ENCODE results near the gene SFTPB.

SFTPB gene

DNA sequence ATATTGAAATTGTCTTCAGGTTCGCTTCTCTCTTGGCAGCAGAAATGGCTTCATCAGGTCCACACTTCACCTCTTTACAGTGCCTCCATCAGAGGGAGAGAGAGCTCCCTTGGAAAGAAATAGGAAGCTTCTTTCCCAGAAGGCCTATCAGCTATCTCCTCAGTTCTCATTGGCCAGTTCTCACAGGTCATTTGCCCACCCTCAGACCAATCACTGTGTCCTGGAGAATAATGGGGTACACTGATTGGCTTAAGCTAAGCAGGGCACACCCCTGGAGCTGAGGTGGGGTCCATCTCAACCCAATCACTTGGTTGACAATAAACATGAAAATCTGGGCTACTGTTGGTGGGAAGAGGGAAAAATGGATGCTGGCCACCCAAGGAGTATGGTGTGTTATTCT is 31.3 kb upstream of the SFTPB start:
- TF ChIP-seq, protein P1, sequence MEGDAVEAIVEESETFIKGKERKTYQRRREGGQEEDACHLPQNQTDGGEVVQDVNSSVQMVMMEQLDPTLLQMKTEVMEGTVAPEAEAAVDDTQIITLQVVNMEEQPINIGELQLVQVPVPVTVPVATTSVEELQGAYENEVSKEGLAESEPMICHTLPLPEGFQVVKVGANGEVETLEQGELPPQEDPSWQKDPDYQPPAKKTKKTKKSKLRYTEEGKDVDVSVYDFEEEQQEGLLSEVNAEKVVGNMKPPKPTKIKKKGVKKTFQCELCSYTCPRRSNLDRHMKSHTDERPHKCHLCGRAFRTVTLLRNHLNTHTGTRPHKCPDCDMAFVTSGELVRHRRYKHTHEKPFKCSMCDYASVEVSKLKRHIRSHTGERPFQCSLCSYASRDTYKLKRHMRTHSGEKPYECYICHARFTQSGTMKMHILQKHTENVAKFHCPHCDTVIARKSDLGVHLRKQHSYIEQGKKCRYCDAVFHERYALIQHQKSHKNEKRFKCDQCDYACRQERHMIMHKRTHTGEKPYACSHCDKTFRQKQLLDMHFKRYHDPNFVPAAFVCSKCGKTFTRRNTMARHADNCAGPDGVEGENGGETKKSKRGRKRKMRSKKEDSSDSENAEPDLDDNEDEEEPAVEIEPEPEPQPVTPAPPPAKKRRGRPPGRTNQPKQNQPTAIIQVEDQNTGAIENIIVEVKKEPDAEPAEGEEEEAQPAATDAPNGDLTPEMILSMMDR (IDR thresholded peaks at IDR 0.05; ENCODE audit: extremely low read depth, missing control alignments), result no peak
- no peak for DNase-seq (ENCODE audit: low spot score)

DNA sequence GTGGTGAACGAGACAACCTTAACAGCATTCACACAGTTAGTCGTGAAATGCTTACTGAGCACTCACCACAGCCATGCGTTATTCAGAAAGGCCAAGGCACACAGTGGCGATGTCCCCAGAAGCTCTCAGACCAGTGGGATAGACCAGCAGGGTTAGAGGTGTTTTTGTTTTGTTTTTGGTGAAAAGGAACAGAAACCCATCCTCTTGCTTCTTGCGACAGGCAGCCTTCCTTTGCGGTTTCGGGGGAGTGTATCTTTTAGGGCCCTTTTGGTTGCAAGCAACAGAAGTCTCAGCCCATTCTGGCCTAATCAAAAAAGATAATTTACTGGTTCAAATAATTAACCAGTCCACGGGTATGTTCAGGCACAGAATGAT is 30.9 kb upstream of the SFTPB start:
- no peak for DNase-seq (ENCODE audit: low spot score)
- TF ChIP-seq, protein P1 (IDR thresholded peaks at IDR 0.05; ENCODE audit: extremely low read depth, missing control alignments), result no peak

DNA sequence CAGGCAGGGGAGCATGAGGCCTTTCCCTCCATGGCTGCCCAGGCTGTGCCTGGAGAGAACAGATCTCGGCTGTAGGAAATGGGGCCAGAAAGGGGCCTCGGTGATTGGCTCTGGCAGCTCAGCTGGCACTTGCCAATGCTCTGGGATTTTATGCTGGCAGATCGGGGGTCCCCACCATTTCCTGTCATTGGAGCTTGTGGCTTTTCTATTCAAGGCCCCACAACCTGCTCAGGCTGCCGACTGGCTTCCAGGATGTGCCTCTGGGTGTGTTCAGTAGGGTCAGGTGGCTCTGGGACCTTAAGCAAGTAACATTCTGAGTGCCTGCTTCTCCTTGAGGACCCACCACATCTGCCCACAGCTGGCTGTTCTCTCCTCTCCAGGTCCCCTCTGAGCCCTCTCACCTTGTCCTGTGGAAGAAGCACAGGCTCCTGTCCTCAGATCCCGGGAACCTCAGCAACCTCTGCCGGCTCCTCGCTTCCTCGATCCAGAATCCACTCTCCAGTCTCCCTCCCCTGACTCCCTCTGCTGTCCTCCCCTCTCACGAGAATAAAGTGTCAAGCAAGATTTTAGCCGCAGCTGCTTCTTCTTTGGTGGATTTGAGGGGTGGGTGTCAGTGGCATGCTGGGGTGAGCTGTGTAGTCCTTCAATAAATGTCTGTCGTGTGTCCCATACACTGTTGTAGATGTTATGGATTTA is 30.3 kb upstream of the SFTPB start:
- no peak for DNase-seq (ENCODE audit: low spot score)
- TF ChIP-seq, protein P1 (IDR thresholded peaks at IDR 0.05; ENCODE audit: extremely low read depth, missing control alignments), result no peak

DNA sequence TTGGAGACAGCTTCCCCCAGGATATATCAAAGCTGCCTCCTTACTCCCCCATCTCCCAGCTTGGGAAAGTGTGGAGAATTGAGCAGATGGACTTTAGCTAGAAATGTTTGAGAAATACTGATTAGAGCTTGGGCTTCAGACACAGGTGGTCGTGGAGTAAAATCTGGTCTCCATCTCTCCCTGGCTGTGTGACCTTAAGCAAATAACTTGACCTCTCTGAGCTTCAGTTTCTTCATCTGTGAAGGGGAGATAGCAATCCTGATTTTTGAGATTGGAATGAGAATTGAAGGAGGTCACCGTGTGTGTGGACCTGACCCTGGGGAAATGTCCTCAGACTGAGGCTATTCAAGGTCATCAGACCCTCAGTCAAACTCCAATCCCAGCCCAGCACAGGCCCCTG is 29.7 kb upstream of the SFTPB start:
- DNase-seq (ENCODE audit: low spot score), result no peak
- TF ChIP-seq, protein P1 (IDR thresholded peaks at IDR 0.05; ENCODE audit: extremely low read depth, missing control alignments), result no peak

DNA sequence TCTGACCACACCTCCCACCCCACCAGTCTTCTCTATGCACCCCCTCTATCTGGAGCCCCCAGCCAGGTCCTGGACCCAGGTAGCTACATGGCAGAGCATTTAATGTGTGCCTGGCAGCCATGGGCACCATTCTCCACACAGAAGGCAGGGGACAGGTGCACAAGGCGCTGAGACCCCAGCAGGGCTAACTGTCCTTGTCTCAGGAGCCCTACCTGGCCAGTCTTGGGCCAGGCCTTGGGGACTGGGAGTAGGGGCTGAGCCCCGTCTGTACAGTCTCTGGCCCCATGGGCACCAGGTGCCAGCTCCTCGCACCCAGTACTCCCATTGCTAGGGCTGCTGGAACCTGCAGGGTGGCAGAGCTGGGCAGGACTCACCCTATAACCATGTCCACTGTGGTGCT is 29.1 kb upstream of the SFTPB start:
- no peak for DNase-seq (ENCODE audit: low spot score)
- TF ChIP-seq, protein P1 (IDR thresholded peaks at IDR 0.05; ENCODE audit: extremely low read depth, missing control alignments), result no peak

DNA sequence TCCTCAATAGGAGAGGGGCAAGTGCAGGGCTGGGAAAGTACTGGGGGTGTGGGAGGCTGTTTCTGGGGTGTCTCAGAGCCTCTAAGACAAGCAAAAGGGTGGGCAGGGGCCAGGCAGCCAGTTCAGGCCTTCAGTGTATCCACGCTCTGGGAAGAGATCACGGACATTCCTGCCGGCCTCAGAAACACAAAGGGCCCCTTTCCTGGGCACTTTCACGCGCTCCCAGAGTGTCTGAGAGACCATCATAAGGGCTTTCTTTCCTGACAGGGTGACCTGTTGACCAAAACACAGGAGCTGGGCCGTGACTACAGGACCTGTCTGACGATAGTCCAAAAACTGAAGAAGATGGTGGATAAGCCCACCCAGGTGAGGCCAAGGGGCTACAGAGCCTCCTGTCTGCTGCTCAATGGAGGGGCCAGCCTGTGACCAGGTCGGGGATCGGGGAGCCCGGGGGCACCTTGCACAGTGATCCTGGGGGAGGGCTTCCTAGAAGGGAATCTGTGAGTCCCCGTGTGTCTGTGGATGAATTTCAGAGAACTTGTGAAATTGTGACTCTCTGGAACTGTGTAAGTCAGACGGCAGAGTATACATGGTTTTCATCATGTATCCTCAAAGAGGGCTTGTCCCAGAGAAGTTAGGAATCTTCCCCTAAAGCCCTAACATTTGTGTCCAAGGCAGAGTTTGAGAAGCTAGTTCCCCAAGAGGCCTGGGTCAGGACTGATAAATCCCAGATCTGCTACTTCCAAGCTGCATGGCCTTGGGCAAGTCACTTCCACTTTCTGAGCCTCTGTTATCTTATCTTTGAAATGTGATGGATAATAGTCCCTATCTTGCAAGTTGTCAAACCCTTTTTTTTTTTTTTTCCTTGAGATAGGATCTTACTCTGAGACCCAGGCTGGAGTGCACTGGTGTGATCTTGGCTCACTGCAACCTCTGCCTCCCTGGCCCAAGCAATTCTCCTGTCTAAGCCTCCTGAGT is 28.0 kb upstream of the SFTPB start:
- TF ChIP-seq, protein P1 (IDR thresholded peaks at IDR 0.05; ENCODE audit: extremely low read depth, missing control alignments), result no peak
- DNase-seq (ENCODE audit: low spot score), result no peak

DNA sequence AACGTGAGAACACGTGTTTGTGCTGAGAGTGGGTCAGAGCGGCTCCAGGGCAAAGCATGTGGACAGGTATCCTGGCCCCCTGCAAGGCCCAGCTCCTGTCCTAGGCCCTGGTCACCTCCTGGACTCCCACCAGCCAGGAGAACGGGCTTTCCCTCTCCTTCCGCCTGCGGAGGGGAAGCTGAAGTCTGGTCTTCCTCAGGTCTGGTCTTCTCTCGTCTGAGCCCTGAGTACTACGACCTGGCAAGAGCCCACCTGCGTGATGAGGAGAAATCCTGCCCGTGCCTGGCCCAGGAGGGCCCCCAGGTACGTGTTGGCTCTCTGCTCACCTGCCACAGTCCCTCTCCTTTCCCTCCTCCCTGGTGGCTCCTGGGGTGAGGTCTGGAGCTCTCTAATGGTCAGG is 27.1 kb upstream of the SFTPB start:
- DNase-seq (ENCODE audit: low spot score), result no peak
- TF ChIP-seq, protein P1 (IDR thresholded peaks at IDR 0.05; ENCODE audit: extremely low read depth, missing control alignments), result no peak

Measured in GM20000 (cell line).